Cardiac fibroblast (primary cell): ENCODE data around the gene ACTRT2.

Source experiments
- DNase-seq, 2 donors: peaks; one replicate each; pipeline versions ENCODE4 v3.0.0 to v3.0.0-alpha.2; 2010; ENCODE audit warnings: low read depth in 2 of 2
- H3K4me3 ChIP-seq, 2 donors: replicated peaks in 1 of 2; 1 replicate in 1 of 2; 2 replicates in 1 of 2; pipeline ENCODE4 v1.5.1; 2011; ENCODE audit warnings: low read depth in 2 of 2, low read length in 2 of 2, mild to moderate bottlenecking in 2 of 2, moderate library complexity in 1 of 2
- CTCF ChIP-seq: IDR thresholded peaks from one replicate; pipeline ENCODE4 v1.5.1; 2011; ENCODE audit warnings: low read depth, mild to moderate bottlenecking, low read length, inconsistent platforms

Gene ACTRT2

GRCh38 chr1:3034162-3034561 is 12.9 kb downstream of the ACTRT2 start:
- TF ChIP-seq CTCF = no peak
- H3K4me3 ChIP-seq = no peak overlapping the region
- DNase-seq = no peak

GRCh38 chr1:3034728-3035562 is 13.7 kb downstream of the ACTRT2 start:
- TF ChIP-seq CTCF = no peak
- DNase-seq = no peak
- H3K4me3 ChIP-seq = no peak overlapping the region

- TF ChIP-seq CTCF = no peak
- no peak for DNase-seq
- no peak overlapping the region for H3K4me3 ChIP-seq
Measured at GRCh38 chr1:3035563-3036446, 14.5 kb downstream of the ACTRT2 start.

- DNase-seq = no peak
- no peak overlapping the region for H3K4me3 ChIP-seq
- no peak for TF ChIP-seq CTCF
Measured at GRCh38 chr1:3036447-3037280, 15.4 kb downstream of the ACTRT2 start.

GRCh38 chr1:3037281-3038040 is 16.2 kb downstream of the ACTRT2 start:
- no peak overlapping the region for H3K4me3 ChIP-seq
- DNase-seq = no peak
- TF ChIP-seq CTCF = no peak

- TF ChIP-seq CTCF = no peak
- no peak for DNase-seq
- no peak overlapping the region for H3K4me3 ChIP-seq
Measured at GRCh38 chr1:3038113-3038551, 16.9 kb downstream of the ACTRT2 start.
